Muscle layer of duodenum (tissue), 2 donors: Measurements from ENCODE around the gene ABCA10.

Source experiments
- H3K27ac ChIP-seq: one replicate; pipeline ENCODE4 v1.7.0; 2013; ENCODE audit warnings: mild to moderate bottlenecking, low read length
- H3K27me3 ChIP-seq: one replicate; pipeline ENCODE4 v1.7.0; 2013; ENCODE audit warnings: low read depth, mild to moderate bottlenecking, control low read depth, low read length
- H3K36me3 ChIP-seq, 2 donors: one replicate each; pipeline ENCODE4 v1.7.0; 2013; ENCODE audit warnings: low read length in 2 of 2, control low read depth in 1 of 2, mild to moderate bottlenecking in 1 of 2; ENCODE audit not compliant: insufficient read depth in 2 of 2, control insufficient read depth in 1 of 2
- H3K4me1 ChIP-seq, 2 donors: one replicate each; pipeline ENCODE4 v1.7.0; 2013; ENCODE audit warnings: low read length in 2 of 2, mild to moderate bottlenecking in 2 of 2, control low read depth in 1 of 2, moderate library complexity in 1 of 2; ENCODE audit not compliant: insufficient read depth in 2 of 2, control insufficient read depth in 1 of 2
- H3K4me3 ChIP-seq, 2 donors: one replicate each; pipeline ENCODE4 v1.7.0; 2013; ENCODE audit warnings: low read length in 2 of 2, low read depth in 1 of 2, mild to moderate bottlenecking in 1 of 2
- H3K9me3 ChIP-seq, 2 donors: one replicate each; pipeline ENCODE4 v1.7.0; 2013; ENCODE audit warnings: low read length in 2 of 2, control low read depth in 1 of 2, mild to moderate bottlenecking in 1 of 2; ENCODE audit not compliant: control insufficient read depth in 1 of 2
- donor health status: healthy.

The ABCA10 gene

DNA sequence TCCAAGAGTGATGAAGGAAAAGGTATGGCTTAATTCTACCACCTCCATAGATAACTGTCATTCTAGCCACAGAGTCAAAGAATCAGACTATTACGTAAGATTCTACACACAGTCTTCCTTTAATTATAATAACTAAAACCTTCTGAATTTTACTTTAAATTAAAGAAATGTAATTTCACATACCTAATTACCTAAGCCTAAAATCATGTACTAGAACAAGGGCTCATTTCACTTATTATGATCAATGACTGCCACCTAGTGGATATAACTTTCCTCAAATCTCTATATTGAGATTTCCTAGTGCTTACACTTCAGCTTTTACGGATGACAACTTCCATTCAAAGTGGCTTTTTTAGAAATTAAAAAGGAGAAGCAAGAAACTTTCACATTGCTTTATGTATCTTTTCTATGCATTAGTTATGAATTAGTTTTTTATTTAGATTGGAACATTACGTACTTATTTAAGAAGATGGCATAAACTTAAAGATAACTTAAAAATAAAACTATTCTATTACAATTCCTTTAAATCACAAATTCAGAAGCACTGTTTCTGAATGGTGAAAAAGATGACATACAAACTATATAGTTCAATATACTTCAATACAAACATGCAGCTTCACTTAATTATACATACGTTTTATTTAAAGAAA lies 18.2 kb upstream of the ABCA10 start:
- Histone ChIP-seq H3K9me3 (no peaks in the 10 kb centered on the region), H3K4me1 (no peaks in the 10 kb centered on the region), H3K27me3 (no peaks in the 10 kb centered on the region), H3K27ac (no peak overlapping the region), H3K36me3 (peaks cover 0 to 8% of the 10 kb centered on the region in 2 donors), H3K4me3 (no peak overlapping the region)

DNA sequence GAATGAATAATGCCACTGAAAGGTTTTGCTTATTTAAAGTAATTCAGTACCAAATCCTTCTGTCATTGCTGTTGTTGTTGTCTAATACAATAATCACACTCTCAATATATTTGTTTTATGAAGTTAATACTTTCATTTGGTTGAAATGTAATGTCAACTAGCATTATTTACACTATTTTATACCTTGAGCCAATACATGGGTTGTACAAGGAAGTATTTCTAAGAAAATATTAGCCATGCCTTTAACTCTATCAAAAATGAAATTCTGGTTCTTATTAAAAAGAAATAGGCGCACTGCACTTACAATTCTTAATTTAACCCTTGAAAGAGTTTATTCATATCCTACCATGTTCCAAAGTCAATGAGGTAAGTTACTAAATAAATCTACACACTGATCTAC lies 17.6 kb upstream of the ABCA10 start:
- H3K36me3 ChIP-seq: peaks cover 0 to 10% of the 10 kb centered on the region in 2 donors
- no peaks in the 10 kb centered on the region for H3K9me3 ChIP-seq
- H3K27me3 ChIP-seq: no peaks in the 10 kb centered on the region
- no peak overlapping the region for H3K4me3 ChIP-seq
- no peaks in the 10 kb centered on the region for H3K4me1 ChIP-seq
- no peak overlapping the region for H3K27ac ChIP-seq

DNA sequence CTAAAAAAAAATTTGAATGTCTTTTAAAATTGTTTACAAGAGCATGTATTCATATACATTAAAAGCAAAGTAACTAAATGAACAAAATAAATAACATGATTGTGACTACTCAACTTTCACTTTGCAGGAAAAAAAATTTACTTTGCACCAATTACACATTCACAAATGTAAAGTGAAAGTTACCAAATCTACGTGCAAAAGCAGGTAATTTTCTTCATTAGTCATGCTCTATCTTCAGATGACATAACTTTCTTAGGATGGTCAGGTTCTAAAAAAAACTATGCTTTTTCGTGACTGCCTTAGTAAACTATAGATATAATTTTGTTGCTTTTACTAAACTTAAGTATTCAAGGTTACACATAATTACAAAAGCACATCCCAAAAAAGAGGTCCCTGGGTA lies 17.0 kb upstream of the ABCA10 start:
- Histone ChIP-seq H3K27ac (no peak overlapping the region), H3K9me3 (no peaks in the 10 kb centered on the region), H3K4me3 (no peak overlapping the region), H3K4me1 (no peaks in the 10 kb centered on the region), H3K27me3 (no peaks in the 10 kb centered on the region), H3K36me3 (peaks cover 5 to 11% of the 10 kb centered on the region in 2 donors)

DNA sequence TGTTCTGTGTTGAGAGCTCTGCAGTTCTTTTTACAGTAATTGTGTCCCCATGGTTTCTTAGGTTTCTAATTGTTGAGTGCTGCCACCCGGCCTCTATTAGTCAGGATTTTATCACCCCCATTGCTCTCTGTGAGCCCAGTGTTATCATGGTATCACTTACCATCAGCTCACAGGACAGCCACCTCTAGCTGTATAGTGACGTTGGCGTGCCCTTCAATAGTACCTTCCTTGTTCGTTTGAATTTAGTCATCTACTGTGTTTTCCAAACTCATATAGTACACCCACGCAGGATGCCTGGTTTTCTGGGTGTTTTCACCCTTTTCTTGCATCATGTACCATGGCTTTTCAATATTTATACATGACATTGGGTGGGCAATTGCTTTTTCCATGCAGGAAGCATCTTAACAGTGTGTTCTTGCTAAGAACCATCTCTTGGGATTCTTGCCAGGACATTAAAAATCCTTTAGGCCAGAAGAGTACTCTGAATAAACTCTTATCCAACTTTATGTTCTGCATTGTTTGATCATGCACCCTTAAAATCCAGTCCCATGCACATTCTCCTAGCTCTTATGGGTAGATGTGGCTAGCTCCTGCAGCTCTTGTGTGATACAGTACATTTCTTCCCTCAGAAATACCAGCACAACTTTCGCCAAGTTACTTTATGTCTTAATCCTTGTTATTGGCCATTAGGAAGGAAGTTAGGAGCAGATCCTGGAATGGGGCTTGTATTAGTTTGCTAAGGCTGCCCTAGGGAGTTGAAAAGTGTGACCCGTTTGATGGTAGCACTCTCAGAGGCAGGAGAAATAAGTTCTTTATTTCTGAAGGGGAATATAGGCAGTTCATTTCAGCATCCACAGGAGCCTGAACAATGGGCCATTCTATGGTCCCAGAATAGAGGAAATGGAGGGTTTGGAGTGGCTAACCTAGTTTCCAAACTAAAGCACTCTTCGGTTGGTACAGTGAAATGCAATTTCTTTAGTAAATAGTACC lies 11.3 kb upstream of the ABCA10 start:
- H3K27me3 ChIP-seq: no peaks in the 10 kb centered on the region
- peaks cover 5 to 8% of the 10 kb centered on the region in 2 donors for H3K36me3 ChIP-seq
- peaks cover 3% of the 10 kb centered on the region in 2 donors for H3K4me1 ChIP-seq
- no peaks in the 10 kb centered on the region for H3K9me3 ChIP-seq
- no peak overlapping the region for H3K4me3 ChIP-seq
- H3K27ac ChIP-seq: no peak overlapping the region

DNA sequence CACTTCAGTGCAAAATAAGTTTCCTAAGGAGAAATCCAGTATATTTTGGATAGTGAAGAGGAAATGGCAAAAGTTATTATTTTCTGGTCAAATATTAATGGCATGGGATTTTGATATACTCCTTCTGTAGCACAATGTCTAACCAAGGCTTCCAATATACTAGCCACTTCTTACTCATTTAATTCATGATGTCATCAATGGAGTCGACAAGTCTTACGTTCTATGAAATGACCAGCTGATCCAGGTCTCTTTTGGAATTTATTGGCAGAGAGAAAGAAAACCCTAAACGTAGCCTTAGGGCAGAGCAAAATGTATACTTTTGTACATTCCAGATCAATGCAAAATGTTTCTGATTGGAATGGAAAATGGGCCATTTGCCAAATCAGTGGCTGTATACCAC lies 8.3 kb upstream of the ABCA10 start:
- Histone ChIP-seq H3K4me1 (peaks cover 3% of the 10 kb centered on the region in 2 donors), H3K36me3 (peaks cover 3 to 5% of the 10 kb centered on the region in 2 donors), H3K27ac (no peak overlapping the region), H3K4me3 (no peak overlapping the region), H3K27me3 (no peaks in the 10 kb centered on the region), H3K9me3 (peaks cover 5 to 7% of the 10 kb centered on the region in 2 donors)

DNA sequence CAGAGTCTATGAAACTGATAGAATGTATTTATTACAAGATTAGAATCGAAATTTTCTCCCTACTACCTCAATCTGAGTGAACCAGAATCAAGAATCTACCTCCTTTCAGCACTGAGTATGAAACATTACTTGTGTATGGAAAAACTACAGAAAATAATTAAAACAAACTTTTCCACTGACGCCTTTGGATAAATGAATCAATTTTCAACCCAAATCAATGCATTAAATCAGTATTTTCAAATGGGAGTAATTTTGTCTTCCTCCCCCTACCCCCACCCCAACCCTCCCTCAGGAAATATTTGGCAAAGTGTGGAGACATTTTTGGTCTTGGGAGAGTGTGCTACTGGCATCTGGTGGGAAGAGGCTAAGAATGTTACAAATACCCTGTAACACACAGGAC lies 7.8 kb upstream of the ABCA10 start:
- H3K36me3 ChIP-seq: peaks cover 3 to 5% of the 10 kb centered on the region in 2 donors
- peaks cover 5 to 9% of the 10 kb centered on the region in 2 donors for H3K9me3 ChIP-seq
- peaks cover 3% of the 10 kb centered on the region in 2 donors for H3K4me1 ChIP-seq
- H3K4me3 ChIP-seq: no peak overlapping the region
- H3K27ac ChIP-seq: no peak overlapping the region
- H3K27me3 ChIP-seq: no peaks in the 10 kb centered on the region

DNA sequence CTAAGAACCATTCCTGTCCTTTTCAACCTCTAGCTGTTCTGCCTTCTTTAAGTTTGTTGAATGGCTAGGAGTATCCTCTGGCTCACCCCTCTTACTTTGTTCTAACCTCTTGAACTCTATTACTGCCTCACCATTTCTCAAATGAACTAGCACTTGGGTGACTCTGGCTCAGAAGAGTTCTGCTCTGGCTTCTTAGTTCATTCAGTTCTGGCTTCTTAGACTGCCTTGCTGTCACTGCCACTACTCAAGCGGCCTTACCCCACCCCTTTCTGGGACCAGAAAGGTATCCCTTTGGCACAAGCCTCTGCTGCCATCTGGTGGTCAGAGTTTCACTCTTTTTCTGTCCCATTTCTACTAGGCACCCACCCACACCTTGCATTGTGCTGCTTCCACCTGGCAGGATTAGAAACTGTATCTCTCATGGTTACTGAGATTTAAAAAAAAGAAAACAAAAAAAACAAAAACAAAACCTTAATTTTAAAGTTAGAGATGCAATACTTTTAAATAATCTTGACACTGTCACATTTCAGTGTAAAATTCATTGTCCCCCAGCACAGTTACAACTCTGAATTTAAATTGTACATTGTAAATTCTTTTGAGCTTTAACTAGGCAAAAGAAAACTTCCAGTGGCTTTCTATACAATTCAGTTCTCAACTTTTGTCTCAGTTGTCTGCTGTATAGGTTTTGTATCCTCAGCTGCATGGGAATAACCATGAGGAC lies 6.9 kb upstream of the ABCA10 start:
- Histone ChIP-seq H3K4me1 (peaks cover 3% of the 10 kb centered on the region in 2 donors), H3K4me3 (no peak overlapping the region), H3K9me3 (peaks cover 5 to 11% of the 10 kb centered on the region in 2 donors), H3K27ac (no peak overlapping the region), H3K27me3 (no peaks in the 10 kb centered on the region), H3K36me3 (no peaks in the 10 kb centered on the region)

DNA sequence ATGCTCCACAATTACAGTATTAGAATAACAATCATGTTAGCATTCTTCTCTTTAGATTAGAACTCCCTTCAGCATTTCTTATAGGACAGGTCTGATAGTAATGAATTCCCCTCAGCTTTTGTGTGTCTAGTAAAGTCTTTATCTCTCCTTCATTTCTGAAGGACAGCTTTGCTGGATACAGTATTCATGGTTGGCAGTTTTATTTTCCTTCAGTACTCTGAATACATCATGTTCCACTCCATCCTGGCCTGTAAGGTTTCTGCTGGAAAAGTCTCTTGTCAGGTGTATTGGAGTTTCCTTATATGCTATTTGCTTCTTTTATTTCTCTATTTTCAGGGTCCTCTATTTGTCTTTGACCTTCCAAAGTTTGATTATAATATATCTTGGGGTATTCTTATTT lies 4.0 kb upstream of the ABCA10 start:
- Histone ChIP-seq H3K4me3 (no peak overlapping the region), H3K36me3 (no peaks in the 10 kb centered on the region), H3K27me3 (no peaks in the 10 kb centered on the region), H3K9me3 (peaks cover 5 to 11% of the 10 kb centered on the region in 2 donors), H3K27ac (no peak overlapping the region), H3K4me1 (peaks cover 3 to 7% of the 10 kb centered on the region in 2 donors)

DNA sequence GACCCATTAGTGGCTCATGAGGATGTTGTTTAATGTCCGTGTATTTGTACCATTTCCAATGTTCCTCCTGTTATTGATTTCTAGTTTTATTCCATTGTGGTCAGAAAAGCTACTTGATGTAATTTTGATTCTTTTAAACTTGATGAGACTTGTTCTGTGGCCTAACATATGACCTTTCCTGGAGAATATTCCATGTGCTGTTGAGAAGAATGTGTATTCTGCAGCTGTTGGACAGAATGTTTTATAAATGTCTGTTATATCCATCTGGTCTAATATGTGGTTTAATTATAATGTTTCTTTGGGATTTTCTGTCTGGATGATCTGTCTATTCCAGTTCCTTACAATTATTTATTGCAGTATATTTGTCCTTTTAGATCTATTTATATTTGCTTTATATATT lies 2.9 kb upstream of the ABCA10 start:
- H3K27ac ChIP-seq: no peak overlapping the region

DNA sequence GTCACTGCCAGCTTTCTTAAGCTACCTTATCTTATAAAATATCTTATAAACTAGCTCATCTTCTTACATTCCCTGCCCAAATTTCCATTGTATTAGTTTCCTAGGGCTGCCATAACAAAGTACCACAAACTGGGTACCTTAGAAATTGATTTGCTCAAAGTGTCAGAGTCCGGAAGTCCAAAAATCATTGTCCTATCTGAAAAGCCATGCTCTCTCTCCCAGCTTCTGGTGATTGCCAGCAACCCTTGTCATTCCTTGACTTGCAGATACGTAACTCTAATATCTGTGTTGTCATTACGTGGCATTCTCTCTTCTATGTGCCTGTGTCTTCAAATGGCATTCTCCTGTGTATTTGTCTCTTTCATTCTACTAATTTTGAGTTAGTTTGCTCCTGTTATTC lies 2.3 kb upstream of the ABCA10 start:
- H3K27ac ChIP-seq: no peak overlapping the region
- H3K4me1 ChIP-seq: peaks cover 3 to 7% of the 10 kb centered on the region in 2 donors
- peaks cover 5 to 11% of the 10 kb centered on the region in 2 donors for H3K9me3 ChIP-seq
- no peaks in the 10 kb centered on the region for H3K27me3 ChIP-seq
- no peaks in the 10 kb centered on the region for H3K36me3 ChIP-seq
- H3K4me3 ChIP-seq: no peak overlapping the region

More for the DNA sequence above, 2.9 kb upstream of the ABCA10 start:
- peaks cover 3 to 7% of the 10 kb centered on the region in 2 donors for H3K4me1 ChIP-seq
- no peaks in the 10 kb centered on the region for H3K27me3 ChIP-seq
- H3K36me3 ChIP-seq: no peaks in the 10 kb centered on the region
- peaks cover 5 to 11% of the 10 kb centered on the region in 2 donors for H3K9me3 ChIP-seq
- H3K4me3 ChIP-seq: no peak overlapping the region

DNA sequence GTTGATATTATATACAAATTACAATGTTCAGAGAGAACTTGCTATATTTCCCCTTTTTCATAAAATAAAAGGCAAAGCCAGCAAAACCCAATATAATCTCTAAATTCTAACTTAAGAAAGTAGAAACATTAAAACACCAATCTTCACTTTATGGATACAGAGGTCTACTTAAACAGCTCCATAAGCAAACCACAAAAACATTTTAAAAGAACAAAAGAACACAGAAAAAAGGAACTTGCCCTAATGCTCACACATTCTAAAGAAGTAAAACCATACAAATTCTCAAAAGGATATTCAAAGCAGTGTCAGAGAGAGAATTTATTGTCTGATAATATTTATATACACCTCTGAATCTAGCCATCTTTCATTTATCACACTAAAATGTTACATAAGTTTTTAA lies 606 bp downstream of the ABCA10 start:
- H3K4me3 ChIP-seq: peak overlapping the region; percentile 7 to 37

More for the DNA sequence above, 606 bp downstream of the ABCA10 start:
- Histone ChIP-seq H3K36me3 (no peaks in the 10 kb centered on the region), H3K27ac (peak overlapping the region; percentile 42), H3K4me1 (peaks cover 0 to 3% of the 10 kb centered on the region in 2 donors), H3K9me3 (peaks cover 5 to 10% of the 10 kb centered on the region in 2 donors), H3K27me3 (no peaks in the 10 kb centered on the region)
